Placental pericyte (primary cell): ENCODE results near the gene OR5B17. TPM values are rescaled to one million over a fixed set of nuclear protein-coding genes. Genes with fewer than 3 reads are reported as not detected.

Experiments
- total RNA-seq: library from RNA; depleted of rRNA; stranded (reverse); fragments of >200 nt; gene quantifications from 2 replicates; pipeline ENCODE4 v1.2.3, GENCODE V29; 2012

Gene OR5B17
- not detected in 2 replicates for total RNA-seq

GRCh38 chr11:58358969-58359368 lies at the start of gene OR5B17:
Gene OR5B17, minus strand, starts transcription at chr11:58359069. Its CDS starts 0 bp downstream, at chr11:58359069.

GRCh38 chr11:58406774-58407173 lies 47.9 kb upstream of the OR5B17 start, which contains the start of gene OR5B3:
Gene OR5B3, minus strand, starts transcription at chr11:58406874. Its CDS starts 3,465 bp downstream, at chr11:58403409.

Other genes with a start within 250 kb of the OR5B17 start
- gene OR9I1, start 233.5 kb downstream of the OR5B17 start, total RNA-seq = not detected in 2 replicates
- gene OR9Q2, start 170.0 kb downstream of the OR5B17 start, total RNA-seq = not detected in 2 replicates
- not detected in 2 replicates for gene OR1S2, start 154.9 kb downstream of the OR5B17 start, total RNA-seq
- gene OR1S1, start 146.3 kb downstream of the OR5B17 start, total RNA-seq = not detected in 2 replicates
- gene OR10Q1, start 130.2 kb downstream of the OR5B17 start, total RNA-seq = not detected in 2 replicates
- not detected in 2 replicates for gene OR10W1, start 90.8 kb downstream of the OR5B17 start, total RNA-seq
- gene OR5B3, start 47.8 kb upstream of the OR5B17 start, total RNA-seq = not detected in 2 replicates
- not detected in 2 replicates for gene OR5B2, start 69.1 kb upstream of the OR5B17 start, total RNA-seq
- gene OR5B12, start 83.2 kb upstream of the OR5B17 start, total RNA-seq = not detected in 2 replicates
- 2.0 TPM in 1 of 2 replicates, not detected in the other for gene OR5B21, start 149.0 kb upstream of the OR5B17 start, total RNA-seq
- gene LPXN, start 216.8 kb upstream of the OR5B17 start, total RNA-seq = 30.6 and 137 TPM in 2 replicates
- gene ZFP91, start 220.0 kb upstream of the OR5B17 start, total RNA-seq = 80.8 and 91.1 TPM in 2 replicates